ENCODE measurements around the gene RGS10. TPM values are rescaled to one million over a fixed set of nuclear protein-coding genes. Genes with fewer than 3 reads are reported as not detected.
"Not testable (repeated sequence)": the region's sequence is repeated elsewhere in the genome, so short reads cannot be mapped to it uniquely, and the experiment has no call there.

RGS10 gene
- total RNA-seq, 1 experiment from 2014 or later, result 10.6 TPM

DNA sequence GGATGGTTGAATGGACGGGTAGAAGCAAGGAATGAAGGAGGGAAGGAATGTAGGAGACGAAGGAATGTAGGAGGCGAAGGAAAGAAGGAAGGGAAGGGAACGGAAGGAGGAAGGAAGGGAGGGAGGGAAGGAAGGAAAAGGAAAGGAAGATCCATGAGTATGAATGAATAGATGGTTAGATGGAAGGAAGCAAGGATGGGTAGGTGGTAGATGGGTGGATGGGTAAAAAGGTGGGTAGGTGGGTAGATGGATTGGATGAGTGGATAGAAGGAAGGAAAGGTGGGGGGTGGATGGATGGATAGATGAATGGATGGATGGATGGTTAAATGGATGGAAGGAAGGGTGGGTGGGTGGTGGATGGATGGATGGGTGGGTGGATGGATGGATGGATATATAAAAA is 77.4 kb downstream of the RGS10 start:
- H3K9me3 ChIP-seq (ENCODE audit: control insufficient read depth, low read depth, low read length), result no peaks in the 10 kb centered on the region
- no peak overlapping the region for H2AK5ac ChIP-seq (ENCODE audit: insufficient read length, low read length)
- no peak overlapping the region for H3K56ac ChIP-seq (ENCODE audit: insufficient read length, low read depth, low read length)
- no peaks in the 10 kb centered on the region for H3K79me1 ChIP-seq (ENCODE audit: insufficient read depth, low read depth, low read length, poor library complexity, severe bottlenecking)
- peaks cover 8 to 12% of the 10 kb centered on the region in 2 experiments for H3K9me3 Mint-ChIP-seq
- H2BK12ac ChIP-seq (ENCODE audit: insufficient read length, low read depth, low read length), result no peak overlapping the region
- DNase-seq, result no peak
- H3K4me1 ChIP-seq (ENCODE audit: insufficient read depth, low read length), result no peaks in the 10 kb centered on the region
- H3K23me2 ChIP-seq (ENCODE audit: insufficient read length, low read depth, low read length, poor library complexity, severe bottlenecking), result no peaks in the 10 kb centered on the region
- H4K91ac ChIP-seq (ENCODE audit: insufficient read length, low read depth, low read length), result no peak overlapping the region
- H3K27ac ChIP-seq (ENCODE audit: insufficient read length, low read depth, low read length), result no peak overlapping the region
- H3K23ac ChIP-seq (ENCODE audit: insufficient read length, low read depth, low read length), result no peak overlapping the region
- no peak overlapping the region for H3K9ac ChIP-seq (ENCODE audit: extremely low read depth, insufficient read length, low read length)
- 100% methylated on average over 4 of the region's 4 CpGs for WGBS (ENCODE audit: extremely low coverage, insufficient read length, low lambda C conversion rate)
- no peaks in the 10 kb centered on the region for H3K27me3 ChIP-seq (ENCODE audit: insufficient read depth, low read length)
- no peak overlapping the region for H3K4me2 ChIP-seq (ENCODE audit: insufficient read depth, insufficient read length, low read length)
- H3K18ac ChIP-seq (ENCODE audit: insufficient read length, low read depth, low read length), result no peak overlapping the region
- H2AFZ ChIP-seq (ENCODE audit: low read length), result no peak overlapping the region
- TF ChIP-seq, protein P1, sequence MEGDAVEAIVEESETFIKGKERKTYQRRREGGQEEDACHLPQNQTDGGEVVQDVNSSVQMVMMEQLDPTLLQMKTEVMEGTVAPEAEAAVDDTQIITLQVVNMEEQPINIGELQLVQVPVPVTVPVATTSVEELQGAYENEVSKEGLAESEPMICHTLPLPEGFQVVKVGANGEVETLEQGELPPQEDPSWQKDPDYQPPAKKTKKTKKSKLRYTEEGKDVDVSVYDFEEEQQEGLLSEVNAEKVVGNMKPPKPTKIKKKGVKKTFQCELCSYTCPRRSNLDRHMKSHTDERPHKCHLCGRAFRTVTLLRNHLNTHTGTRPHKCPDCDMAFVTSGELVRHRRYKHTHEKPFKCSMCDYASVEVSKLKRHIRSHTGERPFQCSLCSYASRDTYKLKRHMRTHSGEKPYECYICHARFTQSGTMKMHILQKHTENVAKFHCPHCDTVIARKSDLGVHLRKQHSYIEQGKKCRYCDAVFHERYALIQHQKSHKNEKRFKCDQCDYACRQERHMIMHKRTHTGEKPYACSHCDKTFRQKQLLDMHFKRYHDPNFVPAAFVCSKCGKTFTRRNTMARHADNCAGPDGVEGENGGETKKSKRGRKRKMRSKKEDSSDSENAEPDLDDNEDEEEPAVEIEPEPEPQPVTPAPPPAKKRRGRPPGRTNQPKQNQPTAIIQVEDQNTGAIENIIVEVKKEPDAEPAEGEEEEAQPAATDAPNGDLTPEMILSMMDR (conservative IDR thresholded peaks at IDR 0.05), result no peak
- no peak overlapping the region for H2BK5ac ChIP-seq (ENCODE audit: insufficient read length, low read length)
- no peak overlapping the region for H3K4me3 Mint-ChIP-seq
- H3K14ac ChIP-seq (ENCODE audit: insufficient read depth, low read length), result no peak overlapping the region
- H3K79me2 ChIP-seq (ENCODE audit: insufficient read depth, low read length), result no peaks in the 10 kb centered on the region
- H2BK15ac ChIP-seq (ENCODE audit: low read depth, low read length), result no peak overlapping the region
- H4K5ac ChIP-seq (ENCODE audit: insufficient read length, low read depth, low read length), result no peak overlapping the region
- peaks cover 53% of the 10 kb centered on the region for H3K27me3 Mint-ChIP-seq (ENCODE audit: low read depth)
- H2BK20ac ChIP-seq (ENCODE audit: low read depth, low read length, poor library complexity, severe bottlenecking), result no peak overlapping the region
- no peak overlapping the region for H4K8ac ChIP-seq (replicated peaks; ENCODE audit: insufficient read length, low read depth, low read length)
- peaks cover 3% of the 10 kb centered on the region for H4K20me1 ChIP-seq (ENCODE audit: control insufficient read depth, insufficient read depth, insufficient read length)
- H3K36me3 Mint-ChIP-seq (ENCODE audit: insufficient read depth in 1 of 3, low read depth in 3 of 3), result peaks cover 0 to 5% (median 2%) of the 10 kb centered on the region in 3 experiments; a peak in 4 of 7 replicates
- no peak overlapping the region for H3K4ac ChIP-seq (ENCODE audit: low read depth, low read length)
- H3K4me1 Mint-ChIP-seq, result peaks cover 0 to 5% of the 10 kb centered on the region in 2 experiments; a peak in 1 of 4 replicates
- H3K27ac Mint-ChIP-seq, result no peak overlapping the region
- no peak overlapping the region for H3T11ph ChIP-seq (ENCODE audit: low read length)
- no peak overlapping the region for H2BK120ac ChIP-seq (ENCODE audit: low read depth, low read length, poor library complexity, severe bottlenecking)

DNA sequence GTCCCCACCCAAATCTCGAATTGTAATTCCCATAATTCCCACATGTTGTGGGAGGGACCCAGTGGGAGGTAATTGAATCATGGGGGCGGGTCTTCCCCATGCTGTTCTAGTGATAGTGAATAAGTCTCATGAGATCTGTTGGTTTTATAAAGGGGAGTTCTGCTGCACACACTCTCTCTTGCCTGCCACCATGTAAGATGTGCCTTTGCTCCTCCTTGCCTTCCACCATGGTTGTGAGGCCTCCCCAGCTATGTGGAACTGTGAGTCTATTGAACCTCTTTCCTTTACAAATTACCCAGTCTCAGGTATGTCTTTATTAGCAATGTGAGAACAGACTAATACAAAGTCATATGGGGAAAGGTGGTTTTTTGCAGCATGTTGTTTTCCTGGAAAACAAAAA is 79.3 kb downstream of the RGS10 start:
- not testable (repeated sequence) for H4K91ac ChIP-seq (ENCODE audit: insufficient read length, low read depth, low read length); H3K18ac ChIP-seq (ENCODE audit: insufficient read length, low read depth, low read length); H3K27ac ChIP-seq (ENCODE audit: insufficient read length, low read depth, low read length); H3K4me1 Mint-ChIP-seq; H3K23me2 ChIP-seq (ENCODE audit: insufficient read length, low read depth, low read length, poor library complexity, severe bottlenecking); H3K79me2 ChIP-seq (ENCODE audit: insufficient read depth, low read length); H2AK5ac ChIP-seq (ENCODE audit: insufficient read length, low read length); H4K5ac ChIP-seq (ENCODE audit: insufficient read length, low read depth, low read length); H3K4me3 Mint-ChIP-seq; H3K4ac ChIP-seq (ENCODE audit: low read depth, low read length); H2BK120ac ChIP-seq (ENCODE audit: low read depth, low read length, poor library complexity, severe bottlenecking); H2BK15ac ChIP-seq (ENCODE audit: low read depth, low read length); H3K23ac ChIP-seq (ENCODE audit: insufficient read length, low read depth, low read length); H3K36me3 Mint-ChIP-seq (ENCODE audit: insufficient read depth in 1 of 3, low read depth in 3 of 3); H3K56ac ChIP-seq (ENCODE audit: insufficient read length, low read depth, low read length); H3K9me3 ChIP-seq (ENCODE audit: control insufficient read depth, low read depth, low read length); H2AFZ ChIP-seq (ENCODE audit: low read length); H2BK5ac ChIP-seq (ENCODE audit: insufficient read length, low read length); H3K27ac Mint-ChIP-seq; H4K8ac ChIP-seq (replicated peaks; ENCODE audit: insufficient read length, low read depth, low read length); H3T11ph ChIP-seq (ENCODE audit: low read length); H3K4me2 ChIP-seq (ENCODE audit: insufficient read depth, insufficient read length, low read length); H3K79me1 ChIP-seq (ENCODE audit: insufficient read depth, low read depth, low read length, poor library complexity, severe bottlenecking); H2BK20ac ChIP-seq (ENCODE audit: low read depth, low read length, poor library complexity, severe bottlenecking); H3K14ac ChIP-seq (ENCODE audit: insufficient read depth, low read length); H4K20me1 ChIP-seq (ENCODE audit: control insufficient read depth, insufficient read depth, insufficient read length); H2BK12ac ChIP-seq (ENCODE audit: insufficient read length, low read depth, low read length); DNase-seq; H3K27me3 ChIP-seq (ENCODE audit: insufficient read depth, low read length); H3K4me1 ChIP-seq (ENCODE audit: insufficient read depth, low read length); H3K9ac ChIP-seq (ENCODE audit: extremely low read depth, insufficient read length, low read length)
- peaks cover 8 to 12% of the 10 kb centered on the region in 2 experiments for H3K9me3 Mint-ChIP-seq
- peaks cover 48% of the 10 kb centered on the region for H3K27me3 Mint-ChIP-seq (ENCODE audit: low read depth)
- WGBS (ENCODE audit: extremely low coverage, insufficient read length, low lambda C conversion rate), result no CpG with 5 or more reads among the region's 2 CpGs
